KMS-11 (cell line): Measurements from ENCODE around the gene PRKD2.

Experiments
- H2AFZ ChIP-seq: fragments of 200-600 bp; sonication (generic); 2 replicates; pipeline ENCODE4 v1.6.1; 2016; ENCODE audit warnings: antibody characterized with exemption, mixed run types, low read depth
- H3K27ac ChIP-seq: fragments of 200-600 bp; sonication (generic); 2 replicates; pipeline ENCODE4 v1.6.1; 2016; ENCODE audit warnings: mild to moderate bottlenecking, mixed run types
- H3K27me3 ChIP-seq: fragments of 200-600 bp; sonication (generic); 2 replicates; pipeline ENCODE4 v1.6.1; 2017; ENCODE audit warnings: mild to moderate bottlenecking, low read depth, mixed run types, moderate library complexity; ENCODE audit not compliant: insufficient read depth
- H3K36me3 ChIP-seq: fragments of 200-600 bp; sonication (generic); 2 replicates; pipeline ENCODE4 v1.6.1; 2017; ENCODE audit warnings: mild to moderate bottlenecking, mixed run types; ENCODE audit not compliant: insufficient read depth
- H3K4me1 ChIP-seq: fragments of 200-600 bp; sonication (generic); 2 replicates; pipeline ENCODE4 v1.6.1; 2016; ENCODE audit warnings: mild to moderate bottlenecking, low read depth, mixed run types; ENCODE audit not compliant: poor library complexity, severe bottlenecking
- H3K4me2 ChIP-seq: fragments of 200-600 bp; sonication (generic); 2 replicates; pipeline ENCODE4 v1.7.0; 2016; ENCODE audit warnings: mild to moderate bottlenecking, mixed run types
- H3K4me3 ChIP-seq: fragments of 200-600 bp; sonication (generic); IDR thresholded peaks from 2 replicates; pipeline ENCODE4 v1.6.1; 2017; ENCODE audit warnings: low read depth, low read length, mixed read lengths; ENCODE audit not compliant: insufficient read depth
- H3K79me2 ChIP-seq: fragments of 200-600 bp; sonication (generic); 2 replicates; pipeline ENCODE4 v1.6.1; 2016; ENCODE audit warnings: low read depth, mixed run types; ENCODE audit not compliant: insufficient read depth
- H3K9ac ChIP-seq: fragments of 200-600 bp; sonication (generic); 2 replicates; pipeline ENCODE4 v1.6.1; 2016; ENCODE audit warnings: mild to moderate bottlenecking, mixed run types
- H4K20me1 ChIP-seq: fragments of 200-600 bp; sonication (generic); 2 replicates; pipeline ENCODE4 v1.6.1; 2016; ENCODE audit warnings: mild to moderate bottlenecking, mixed run types; ENCODE audit not compliant: insufficient read depth
- TF ChIP-seq, protein P1 (sequence below): fragments of 200-600 bp; sonication (generic); conservative IDR thresholded peaks from 2 replicates; pipeline ENCODE4 v1.6.1; 2017; ENCODE audit warnings: low read depth, mild to moderate bottlenecking, antibody characterized with exemption, low read length, moderate library complexity, mixed read lengths

Gene PRKD2

DNA sequence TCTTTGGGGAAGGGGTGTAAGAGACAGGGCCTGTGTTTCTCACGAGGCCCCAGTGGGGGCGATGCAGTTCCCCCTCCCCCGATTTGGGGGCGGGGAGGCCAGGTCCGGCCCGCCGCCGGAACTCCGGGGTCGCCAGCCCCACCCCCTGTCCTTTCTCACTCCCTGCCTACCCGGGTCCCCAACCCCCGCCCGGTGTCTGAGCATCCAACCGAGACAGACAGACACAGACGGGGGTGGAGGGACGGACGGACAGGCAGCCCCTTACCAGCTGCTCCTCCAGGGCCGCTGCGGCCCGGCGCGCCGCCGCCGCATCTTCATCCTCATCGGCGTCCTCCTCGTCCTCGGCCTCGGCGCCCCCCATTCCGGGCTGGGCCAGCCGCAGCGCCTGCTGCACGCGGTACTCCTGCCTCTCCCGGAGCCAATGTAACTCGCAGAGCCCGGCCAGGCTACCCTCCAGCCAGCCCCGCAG, 56.3 kb downstream of the PRKD2 start:
- H3K27ac ChIP-seq, result no peak overlapping the region

DNA sequence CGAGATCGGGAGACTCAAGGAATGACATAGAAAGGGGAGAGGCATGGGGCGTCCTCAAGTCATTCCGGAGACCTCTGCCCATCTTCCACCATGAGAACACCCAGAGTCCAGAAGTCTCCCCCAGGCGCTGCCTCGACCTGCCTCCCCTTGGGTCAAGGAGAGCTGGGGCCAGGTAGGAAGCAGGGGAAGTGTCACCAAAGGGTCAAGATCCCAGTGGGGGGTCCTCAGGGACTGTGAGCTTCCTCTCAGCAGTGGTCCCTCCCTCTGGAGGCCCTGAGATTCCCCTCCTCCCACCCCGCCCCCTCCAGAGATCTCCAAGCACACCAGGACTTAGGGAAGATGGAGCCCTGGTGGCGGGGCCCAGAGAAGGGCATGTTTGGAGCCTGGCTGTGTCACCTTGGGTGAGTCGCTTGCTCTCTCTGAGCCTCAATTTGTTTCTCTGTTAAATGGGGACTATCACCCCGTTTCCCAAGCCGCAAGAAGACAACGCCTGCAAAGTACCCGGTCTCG, 56.9 kb downstream of the PRKD2 start:
- Histone ChIP-seq H3K4me2 (peak overlapping the region; percentile 83; the same call in 1 of the 2 replicates), H3K4me3 (no peak overlapping the region), H3K27ac (no peak overlapping the region), H4K20me1 (no peaks in the 10 kb centered on the region), H2AFZ (peak overlapping the region; percentile 45; the same call in 1 of the 2 replicates), H3K79me2 (no peaks in the 10 kb centered on the region), H3K9ac (no peak overlapping the region), H3K36me3 (no peaks in the 10 kb centered on the region), H3K4me1 (peaks cover 32% of the 10 kb centered on the region), H3K27me3 (peaks cover 71% of the 10 kb centered on the region)
- TF ChIP-seq, protein P1, sequence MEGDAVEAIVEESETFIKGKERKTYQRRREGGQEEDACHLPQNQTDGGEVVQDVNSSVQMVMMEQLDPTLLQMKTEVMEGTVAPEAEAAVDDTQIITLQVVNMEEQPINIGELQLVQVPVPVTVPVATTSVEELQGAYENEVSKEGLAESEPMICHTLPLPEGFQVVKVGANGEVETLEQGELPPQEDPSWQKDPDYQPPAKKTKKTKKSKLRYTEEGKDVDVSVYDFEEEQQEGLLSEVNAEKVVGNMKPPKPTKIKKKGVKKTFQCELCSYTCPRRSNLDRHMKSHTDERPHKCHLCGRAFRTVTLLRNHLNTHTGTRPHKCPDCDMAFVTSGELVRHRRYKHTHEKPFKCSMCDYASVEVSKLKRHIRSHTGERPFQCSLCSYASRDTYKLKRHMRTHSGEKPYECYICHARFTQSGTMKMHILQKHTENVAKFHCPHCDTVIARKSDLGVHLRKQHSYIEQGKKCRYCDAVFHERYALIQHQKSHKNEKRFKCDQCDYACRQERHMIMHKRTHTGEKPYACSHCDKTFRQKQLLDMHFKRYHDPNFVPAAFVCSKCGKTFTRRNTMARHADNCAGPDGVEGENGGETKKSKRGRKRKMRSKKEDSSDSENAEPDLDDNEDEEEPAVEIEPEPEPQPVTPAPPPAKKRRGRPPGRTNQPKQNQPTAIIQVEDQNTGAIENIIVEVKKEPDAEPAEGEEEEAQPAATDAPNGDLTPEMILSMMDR, result no peak

More for the DNA sequence above, 56.3 kb downstream of the PRKD2 start:
- no peak overlapping the region for H3K4me3 ChIP-seq
- peaks cover 32% of the 10 kb centered on the region for H3K4me1 ChIP-seq
- peaks cover 66% of the 10 kb centered on the region for H3K27me3 ChIP-seq
- no peaks in the 10 kb centered on the region for H3K79me2 ChIP-seq
- H3K9ac ChIP-seq, result no peak overlapping the region
- TF ChIP-seq, protein P1, result no peak
- peak overlapping the region; percentile 83 for H3K4me2 ChIP-seq
- no peaks in the 10 kb centered on the region for H4K20me1 ChIP-seq
- peak overlapping the region; percentile 45 for H2AFZ ChIP-seq
- no peaks in the 10 kb centered on the region for H3K36me3 ChIP-seq

DNA sequence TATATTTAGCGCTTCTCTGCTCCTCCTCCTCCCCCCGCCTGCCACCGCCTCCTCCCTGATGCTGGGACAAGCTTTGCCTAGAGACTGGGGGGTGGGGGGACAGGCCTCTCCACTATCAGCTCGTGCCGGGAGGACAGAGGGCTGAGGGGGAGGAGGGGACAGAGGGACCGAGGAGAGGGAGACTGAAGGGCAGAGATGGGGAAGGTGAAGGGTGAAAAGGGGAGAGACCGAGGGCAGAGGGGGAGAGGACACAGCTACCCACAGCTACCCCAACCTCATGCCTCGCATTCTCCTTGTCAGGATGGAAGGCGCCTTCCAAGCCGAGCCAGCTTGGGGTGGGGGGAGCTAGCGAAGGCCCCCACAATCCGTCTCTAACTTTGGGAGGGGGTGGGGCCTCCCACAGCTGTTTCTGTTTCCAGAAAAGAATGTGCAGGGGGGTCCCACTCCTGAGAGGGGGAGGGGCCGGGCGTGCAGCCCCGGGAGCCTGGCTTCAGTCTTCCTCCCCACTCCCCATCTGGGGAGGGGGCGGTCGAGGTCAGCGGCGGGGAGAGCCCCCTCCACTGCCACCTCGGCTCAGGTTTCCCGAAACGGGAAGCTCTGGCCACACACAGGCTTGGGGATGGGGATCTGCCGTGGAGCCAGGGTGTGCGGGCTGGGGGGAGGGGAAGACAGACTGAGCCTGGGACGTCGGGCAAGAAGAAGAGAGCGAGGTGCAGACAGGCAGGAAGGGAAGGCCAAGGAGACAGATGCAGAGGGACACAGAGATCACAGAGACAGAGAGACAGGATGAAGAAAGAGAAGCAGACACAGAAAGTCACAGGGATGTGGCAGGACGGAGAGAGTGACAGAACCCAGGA, 57.5 kb downstream of the PRKD2 start:
- H3K36me3 ChIP-seq, result no peaks in the 10 kb centered on the region
- H3K9ac ChIP-seq, result no peak overlapping the region
- TF ChIP-seq, protein P1, result no peak
- peaks cover 32% of the 10 kb centered on the region for H3K4me1 ChIP-seq
- no peaks in the 10 kb centered on the region for H4K20me1 ChIP-seq
- H3K4me2 ChIP-seq, result peak overlapping the region; percentile 30; the same call in 1 of the 2 replicates
- H3K27ac ChIP-seq, result no peak overlapping the region
- H3K4me3 ChIP-seq, result no peak overlapping the region
- no peaks in the 10 kb centered on the region for H3K79me2 ChIP-seq
- no peak overlapping the region for H2AFZ ChIP-seq
- H3K27me3 ChIP-seq, result peaks cover 76% of the 10 kb centered on the region

DNA sequence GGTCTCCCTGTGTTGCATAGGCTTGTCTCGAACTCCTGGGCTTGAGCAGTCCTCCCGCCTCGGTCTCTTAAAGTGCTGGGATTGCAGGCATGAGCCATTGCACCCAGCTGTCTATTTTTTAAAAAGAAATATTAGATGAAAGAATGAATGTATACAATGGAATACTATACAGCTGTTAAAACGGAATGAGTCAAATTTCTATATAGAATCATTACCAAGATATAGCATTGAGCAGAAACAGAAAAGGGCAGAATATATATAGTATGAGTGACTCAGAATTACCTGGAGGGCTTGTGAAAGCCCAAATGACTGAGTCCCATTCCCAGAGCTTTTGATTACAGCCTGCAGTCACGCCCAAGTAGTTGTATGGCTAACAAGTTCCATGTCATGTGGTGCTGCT, 60.4 kb downstream of the PRKD2 start:
- no peak overlapping the region for H3K27ac ChIP-seq
- no peaks in the 10 kb centered on the region for H3K36me3 ChIP-seq
- peaks cover 21% of the 10 kb centered on the region for H3K4me1 ChIP-seq
- no peaks in the 10 kb centered on the region for H3K79me2 ChIP-seq
- H3K27me3 ChIP-seq, result peaks cover 85% of the 10 kb centered on the region
- TF ChIP-seq, protein P1, result no peak
- H4K20me1 ChIP-seq, result no peaks in the 10 kb centered on the region
- no peak overlapping the region for H2AFZ ChIP-seq
- H3K4me3 ChIP-seq, result no peak overlapping the region
- no peak overlapping the region for H3K4me2 ChIP-seq
- H3K9ac ChIP-seq, result no peak overlapping the region
